GM21447 (cell line): Measurements from ENCODE around the gene TASL.
"Not testable (repeated sequence)": the region's sequence is repeated elsewhere in the genome, so short reads cannot be mapped to it uniquely, and the experiment has no call there.

ENCODE experiments used
- ATAC-seq: cut with Tn5 transposase; IDR thresholded peaks from one replicate; pipeline ENCODE4 v1.9.1; 2021; ENCODE audit not compliant: unreplicated experiment

TASL gene

GRCh38 chrX:30580641-30581040 is 3.1 kb upstream of the TASL start:
- ATAC-seq = no peak

DNA sequence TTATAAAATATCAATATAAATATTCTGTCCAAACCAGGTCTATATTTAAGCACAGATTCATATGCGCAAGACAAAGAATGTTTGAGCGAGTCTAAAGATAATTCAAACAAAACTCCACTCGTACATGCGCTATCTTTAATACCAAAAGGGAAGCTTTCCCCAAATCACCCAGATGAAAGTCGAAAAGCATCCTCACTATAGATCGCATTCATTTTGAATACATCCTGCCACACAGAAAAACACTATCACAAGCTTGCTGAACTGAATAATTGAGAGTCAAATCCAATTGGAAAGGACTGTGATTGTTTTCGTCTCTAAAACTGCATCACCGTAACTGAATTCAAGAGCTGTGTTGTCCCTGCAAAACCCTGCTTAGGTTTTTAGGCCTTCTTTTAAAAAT is 685 bp downstream of the TASL start:
- no peak for ATAC-seq

DNA sequence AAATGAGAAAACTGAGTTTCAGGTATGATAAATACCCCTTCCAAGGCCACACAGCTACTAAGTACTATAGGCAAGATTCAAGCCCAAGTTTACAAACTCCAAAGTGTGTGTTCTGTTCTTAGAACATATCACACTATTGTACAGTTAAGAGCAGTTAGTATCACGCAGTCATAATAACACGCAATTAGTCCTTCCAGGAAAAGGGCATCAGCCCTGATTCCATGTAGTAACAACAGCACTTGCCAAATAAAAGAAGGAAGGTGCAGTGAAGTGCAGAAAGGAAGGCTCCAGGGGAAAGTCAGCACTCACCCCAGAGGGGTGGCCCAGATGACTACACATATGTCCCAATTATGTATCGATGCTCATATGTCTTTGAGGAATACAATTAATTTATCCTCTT is 4.4 kb downstream of the TASL start:
- ATAC-seq = no peak

DNA sequence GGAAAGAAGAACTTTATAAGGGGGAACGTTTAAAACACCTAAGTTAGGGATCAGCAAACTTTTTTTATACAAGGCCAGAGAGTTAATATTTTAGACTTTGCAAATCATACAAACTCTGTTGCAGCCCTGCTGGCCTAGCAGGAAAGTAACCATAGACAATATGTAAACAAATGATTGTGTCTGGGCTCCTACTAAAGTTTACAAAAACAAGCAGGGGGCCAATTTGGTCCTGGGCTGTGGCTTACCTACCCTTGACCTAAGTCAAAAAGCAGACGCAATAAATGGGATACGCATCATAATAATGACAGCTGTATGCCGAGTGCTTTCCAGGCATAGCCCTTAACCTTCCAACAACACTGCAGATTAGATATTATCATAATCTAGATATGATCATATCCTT is 4.9 kb downstream of the TASL start:
- ATAC-seq = no peak

- peak; percentile 37 for ATAC-seq
Observed at GRCh38 chrX:30572004-30572403, 5.6 kb downstream of the TASL start.

DNA sequence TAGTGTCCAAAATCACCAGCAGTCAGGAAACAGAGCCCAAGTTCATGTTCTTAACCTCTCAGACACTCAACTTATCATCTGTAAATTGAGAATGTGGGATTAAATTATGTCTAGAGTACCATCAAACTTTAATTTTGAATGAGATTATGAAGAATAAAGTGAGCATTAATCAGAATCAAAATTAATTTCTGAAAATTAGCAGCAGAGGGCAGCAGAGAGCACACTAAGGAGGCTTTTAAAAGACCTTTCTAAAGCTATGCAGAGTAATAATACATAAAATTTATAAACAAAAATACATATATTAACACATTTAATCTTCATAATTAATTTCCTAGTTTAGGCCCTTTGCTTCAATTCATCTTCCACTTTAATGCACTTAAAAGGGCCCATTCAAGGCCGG is 7.1 kb downstream of the TASL start:
- no peak for ATAC-seq

DNA sequence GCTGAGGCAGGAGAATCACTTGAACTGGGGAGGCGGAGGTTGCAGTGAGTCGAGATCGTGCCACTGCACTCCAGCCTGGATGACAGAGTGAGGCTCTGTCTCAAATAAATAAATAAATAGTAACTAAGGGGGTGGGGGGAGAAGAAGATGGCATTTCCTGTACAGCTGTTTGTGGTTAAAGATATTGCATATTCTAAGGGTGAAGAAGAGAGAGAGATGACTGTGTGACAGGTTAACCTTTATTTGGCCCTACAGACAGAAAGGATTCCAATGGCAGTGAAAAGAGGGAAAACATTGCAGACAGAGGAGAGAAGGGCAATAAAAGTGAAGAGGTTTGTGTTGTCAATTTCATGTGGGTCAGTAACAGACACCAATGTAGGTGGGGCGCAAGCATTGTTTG is 9.4 kb downstream of the TASL start:
- ATAC-seq = peak; percentile 67

GRCh38 chrX:30563070-30563469 is 14.5 kb downstream of the TASL start:
- ATAC-seq = not testable (repeated sequence)

DNA sequence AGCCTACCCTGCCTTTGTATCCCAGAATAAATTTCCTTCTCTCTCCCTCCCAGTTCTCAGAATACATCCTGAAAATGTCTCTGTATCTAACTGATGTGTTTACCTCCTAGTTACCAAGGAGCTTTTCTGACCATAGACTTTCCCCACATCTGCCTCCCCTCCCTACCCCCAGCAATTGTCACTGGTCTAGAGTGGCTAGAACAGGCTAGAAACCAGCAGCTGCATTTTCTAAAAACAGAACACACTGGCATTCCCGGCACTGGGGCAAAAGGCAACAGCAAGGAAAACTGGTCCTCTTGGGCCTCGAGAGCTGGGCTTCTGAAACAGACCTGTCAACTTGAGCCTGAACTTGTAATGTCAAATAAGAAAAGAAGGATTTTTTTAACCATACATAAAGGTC is 16.4 kb downstream of the TASL start:
- ATAC-seq = no peak

DNA sequence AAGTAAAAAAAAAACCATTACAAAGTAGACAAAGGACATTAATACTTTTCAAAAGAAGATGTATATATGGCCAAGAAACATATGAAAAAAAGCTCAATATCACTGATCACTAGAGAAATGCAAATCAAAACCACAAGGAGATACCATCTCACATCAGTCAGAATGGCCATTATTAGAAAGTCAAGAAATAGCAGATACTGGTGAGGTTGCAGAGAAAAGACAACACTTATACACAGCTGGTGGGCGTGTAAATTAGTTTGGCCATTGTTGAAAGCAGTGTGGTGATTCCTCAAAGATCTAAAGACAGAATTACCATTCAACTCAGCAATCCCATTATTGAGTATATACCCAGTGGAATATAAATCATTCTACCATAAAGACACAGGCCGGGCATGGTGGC is 39.3 kb downstream of the TASL start:
- ATAC-seq = no peak

DNA sequence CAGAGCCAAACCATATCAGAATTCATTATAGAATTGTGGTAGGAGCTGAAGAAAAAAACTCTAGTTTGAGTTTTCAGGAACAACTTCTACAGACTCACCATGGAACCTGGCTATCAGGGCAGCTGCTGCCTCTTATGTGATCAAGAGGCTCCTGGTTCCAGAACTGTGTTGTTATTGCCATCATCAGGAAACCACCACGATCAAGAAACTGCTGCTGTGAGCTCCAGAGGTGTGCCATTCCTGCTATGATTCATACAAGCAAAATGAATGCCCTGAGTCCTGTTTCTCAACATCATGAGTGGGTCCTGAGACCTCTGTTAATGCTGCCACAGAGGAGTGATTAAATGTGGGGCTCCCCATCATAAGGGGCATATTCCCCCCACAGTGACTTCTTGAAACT is 43.7 kb downstream of the TASL start:
- ATAC-seq = no peak

- ATAC-seq = no peak
Observed at GRCh38 chrX:30533266-30533665, 44.3 kb downstream of the TASL start.

DNA sequence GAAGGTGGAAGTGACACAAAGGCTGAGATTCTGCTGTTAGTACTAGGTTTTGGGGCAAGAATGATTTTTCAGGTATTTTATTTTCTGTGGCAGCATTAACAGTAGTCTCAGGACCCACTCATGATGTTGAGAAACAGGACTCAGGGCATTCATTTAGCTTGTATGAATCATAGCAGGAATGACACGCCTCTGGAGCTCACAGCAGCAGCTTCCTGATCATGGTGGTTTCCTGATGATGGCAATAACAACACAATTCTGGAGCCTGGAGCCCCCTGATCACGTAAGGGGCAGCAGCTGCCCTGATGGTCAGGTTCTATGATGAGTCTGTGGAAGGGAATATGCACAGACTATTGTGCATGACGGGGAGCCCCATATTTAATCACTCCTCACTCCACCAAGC is 47.0 kb downstream of the TASL start:
- ATAC-seq = no peak

DNA sequence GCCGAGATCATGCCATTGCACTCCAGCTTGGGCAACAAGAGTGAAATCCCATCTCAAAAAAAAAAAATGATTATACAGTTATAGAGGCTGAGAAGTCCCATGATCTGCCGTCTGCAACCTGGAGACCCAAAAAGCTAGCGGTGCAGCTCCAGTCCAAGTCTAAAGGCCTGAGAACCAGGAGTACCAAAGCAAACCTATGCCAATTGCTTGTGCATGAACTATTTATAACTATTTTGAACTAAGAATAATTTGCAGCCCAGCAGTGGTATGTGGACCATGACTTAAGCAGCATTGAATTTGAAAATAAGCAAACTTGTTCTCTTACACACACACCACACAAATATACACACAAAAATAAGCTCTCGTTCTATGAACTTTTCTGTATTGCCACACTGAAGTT is 51.8 kb downstream of the TASL start:
- ATAC-seq = no peak

DNA sequence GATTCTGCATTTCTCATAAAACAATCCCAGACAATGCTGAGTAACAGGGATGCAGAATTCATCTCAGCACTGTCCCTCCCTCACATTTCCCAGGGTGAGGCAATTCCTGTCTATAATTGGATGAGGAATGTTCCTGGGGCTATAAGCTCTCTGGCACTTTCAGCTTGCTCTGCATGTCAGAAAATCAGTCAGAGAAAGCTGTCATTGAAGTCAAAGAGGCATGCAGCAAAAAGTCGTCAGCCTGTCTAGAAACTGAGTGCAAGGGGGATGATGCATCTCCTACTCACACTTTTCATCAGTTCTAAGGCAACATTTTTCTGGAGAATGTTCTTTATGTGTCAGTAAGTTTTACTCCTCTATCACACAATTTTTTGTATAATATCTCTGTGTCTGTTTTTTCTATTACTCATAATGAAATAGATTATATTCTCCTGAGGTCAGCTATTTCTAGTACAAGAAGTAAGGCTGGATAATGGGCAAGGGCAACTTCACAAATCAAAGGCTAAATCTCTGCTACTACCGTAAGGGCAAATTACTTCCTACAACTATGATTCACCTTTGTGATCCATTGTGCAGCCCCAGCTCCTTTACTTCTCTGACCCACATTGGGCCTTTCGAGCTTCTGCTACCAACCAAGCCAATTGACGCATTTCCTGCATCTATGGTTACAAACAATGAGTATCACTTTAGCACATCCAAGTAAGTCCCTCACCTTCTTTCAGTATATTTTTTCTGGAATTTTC is 56.0 kb downstream of the TASL start:
- no peak for ATAC-seq

- no peak for ATAC-seq
Observed at GRCh38 chrX:30513284-30513683, 64.3 kb downstream of the TASL start.
